AG04449 (cell line): Measurements from ENCODE around the gene TBX21.

ENCODE experiments used
- CTCF ChIA-PET: fragments of 350-600 bp; formaldehyde crosslinking; extraction: SDS; loops from one replicate; lab custom pipeline; 2021; ENCODE audit warnings: antibody characterized with exemption; lab: Yijun Ruan, JAX
- POLR2A ChIA-PET: fragments of 400-600, 350-600 bp; formaldehyde crosslinking; extraction: SDS; loops from one replicate; lab custom pipeline; 2020; ENCODE audit warnings: antibody characterized with exemption, inconsistent platforms; lab: Yijun Ruan, JAX
- DNase-seq: peaks from one replicate; pipeline ENCODE4 v3.0.0-alpha.2; 2010; ENCODE audit warnings: low read depth, low spot score
- H3K4me3 ChIP-seq: 2 replicates; pipeline ENCODE4 v1.5.1; 2011; ENCODE audit warnings: low read depth, mild to moderate bottlenecking, control low read depth, low read length
- CTCF ChIP-seq: IDR thresholded peaks from one replicate; pipeline ENCODE4 v1.5.1; 2011; ENCODE audit warnings: mild to moderate bottlenecking, moderate library complexity, low read length, control low read depth, inconsistent platforms; ENCODE audit not compliant: insufficient read depth; ENCODE audit errors: missing control alignments

TBX21 gene

DNA sequence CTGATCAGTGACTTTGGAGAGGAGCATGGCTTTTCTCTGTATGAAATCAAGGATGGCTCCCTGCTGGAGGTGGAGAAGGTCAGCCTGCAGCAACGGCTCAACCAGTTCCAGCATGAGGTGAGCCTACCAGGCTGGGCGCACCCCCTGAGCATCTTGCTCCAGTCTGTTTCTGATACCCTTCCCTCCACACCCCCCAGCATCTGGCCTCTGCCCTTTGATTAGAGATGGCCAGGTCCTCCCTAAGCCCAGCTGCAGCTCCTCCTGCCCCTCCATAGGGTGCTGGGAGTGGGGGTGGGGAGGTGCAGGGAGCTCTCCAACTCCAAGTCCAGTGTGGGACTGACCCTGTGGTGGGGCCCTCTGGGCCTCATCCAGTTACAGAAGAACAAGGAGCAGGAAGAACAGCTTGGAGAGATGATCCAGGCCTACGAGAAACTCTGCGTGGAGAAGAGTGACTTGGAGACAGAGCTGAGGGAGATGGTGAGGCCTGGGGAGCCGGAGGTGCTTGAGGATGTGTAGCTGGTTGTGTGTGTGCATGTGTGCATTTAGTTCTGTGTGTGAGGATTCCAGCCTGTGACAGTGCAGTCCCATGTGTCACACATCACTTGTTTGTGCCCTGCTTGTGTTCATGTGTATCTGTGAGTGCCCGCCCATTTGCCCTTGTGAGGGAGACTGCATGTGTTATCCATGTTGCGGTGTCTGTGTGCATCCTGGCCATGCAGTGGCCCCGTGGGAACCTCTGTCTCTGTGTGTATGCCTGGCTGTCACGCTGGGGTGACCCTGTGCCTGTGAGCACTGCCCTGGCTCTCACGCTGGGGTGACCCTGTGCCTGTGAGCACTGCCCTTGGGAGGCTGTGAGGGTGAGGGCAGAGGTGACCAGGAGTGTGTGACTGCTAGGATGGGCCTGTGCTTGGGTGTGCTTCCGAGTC lies 36.1 kb upstream of the TBX21 start:
- no peak for TF ChIP-seq CTCF
- no peak for DNase-seq
- ChIA-PET CTCF (interaction anchor here (0.9 to 6.4 kb wide), 13 partner anchors 7 to 114 kb away, joined by 3 to 104 read pairs (median 6); no protein-coding TSS in a partner anchor), POLR2A (no interaction called here)
- no peak overlapping the region for H3K4me3 ChIP-seq

- DNase-seq: no peak
- ChIA-PET POLR2A (interaction anchor here (0.6 kb wide), 1 partner anchor 31 kb away, joined by 4 read pairs; no protein-coding TSS in a partner anchor), CTCF (interaction anchor here (0.8 to 6.4 kb wide), 14 partner anchors 12 to 112 kb away, joined by 3 to 104 read pairs (median 4); no protein-coding TSS in a partner anchor)
- TF ChIP-seq CTCF: no peak
- no peak overlapping the region for H3K4me3 ChIP-seq
Measured at GRCh38 chr17:47697906-47698711, 34.9 kb upstream of the TBX21 start.

- peak; percentile 80 for TF ChIP-seq CTCF
- DNase-seq: no peak
- no peak overlapping the region for H3K4me3 ChIP-seq
- ChIA-PET CTCF (interaction anchor here (0.7 to 6.4 kb wide), 17 partner anchors 8 to 104 kb away, joined by 3 to 104 read pairs (median 4); no protein-coding TSS in a partner anchor), POLR2A (no interaction called here)
Measured at GRCh38 chr17:47698749-47699535, 34.1 kb upstream of the TBX21 start.

GRCh38 chr17:47699536-47699840 lies 33.5 kb upstream of the TBX21 start:
- POLR2A ChIA-PET: no interaction called here
- CTCF ChIA-PET: interaction anchor here (0.7 to 6.4 kb wide), 15 partner anchors 8 to 281 kb away, joined by 3 to 104 read pairs (median 4); no protein-coding TSS in a partner anchor
- no peak for TF ChIP-seq CTCF
- no peak for DNase-seq
- H3K4me3 ChIP-seq: no peak overlapping the region

DNA sequence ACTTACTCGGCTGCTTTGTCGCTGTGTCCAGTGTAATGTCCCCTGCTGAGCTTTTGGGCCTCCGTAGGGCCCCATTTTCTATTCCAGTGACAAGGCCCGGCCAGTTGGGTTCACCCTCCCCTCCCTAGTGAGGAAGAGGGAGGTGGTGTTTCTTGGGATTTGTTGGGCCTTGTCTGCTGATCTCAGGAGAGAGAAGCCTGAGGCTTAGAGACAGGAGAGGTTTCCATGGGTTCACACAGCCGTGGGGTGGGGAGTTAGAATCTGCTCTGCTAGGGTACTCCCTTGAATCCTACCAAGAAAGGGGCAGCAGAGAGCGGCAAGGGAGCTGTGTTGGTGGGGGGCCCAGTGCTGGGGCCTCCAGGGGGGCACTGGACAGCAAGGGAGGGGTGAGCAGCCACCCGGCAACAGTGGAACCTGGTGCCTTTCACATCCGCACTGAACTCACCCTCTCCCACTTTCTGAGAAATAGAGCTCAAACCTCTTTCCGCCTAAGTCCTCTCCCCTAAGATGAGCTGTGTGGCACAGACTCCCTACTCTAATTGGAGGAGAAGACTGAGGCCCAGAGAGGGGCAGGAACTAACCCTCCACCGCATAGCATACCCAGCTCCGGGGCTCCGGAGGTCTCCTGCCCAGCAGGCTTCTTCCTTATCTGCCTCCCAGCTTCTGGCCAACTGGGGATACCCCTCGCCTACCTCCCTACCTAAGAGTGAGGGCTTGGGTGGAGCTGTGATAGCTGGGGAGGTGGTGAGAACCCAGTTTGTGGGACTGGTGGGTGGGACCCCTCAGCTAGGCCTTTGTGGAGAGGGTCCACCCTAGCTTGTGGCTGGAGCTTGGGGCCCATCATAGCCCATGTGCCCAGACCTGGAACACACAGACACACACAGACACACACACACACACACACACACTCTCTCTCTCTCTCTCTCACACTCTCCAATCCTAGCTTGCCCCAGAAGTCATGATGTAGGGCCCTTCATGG lies 32.3 kb upstream of the TBX21 start:
- no peak overlapping the region for H3K4me3 ChIP-seq
- POLR2A ChIA-PET: no interaction called here
- TF ChIP-seq CTCF: no peak
- no peak for DNase-seq
- CTCF ChIA-PET: interaction anchor here (0.6 to 6.4 kb wide), 11 partner anchors 9 to 189 kb away, joined by 3 to 104 read pairs (median 3); no protein-coding TSS in a partner anchor
